Glutamatergic neuron (in vitro differentiated cells): ENCODE measurements around the gene VAPA. TPM values are rescaled to one million over a fixed set of nuclear protein-coding genes. Genes with fewer than 3 reads are reported as not detected.
A peak's percentile ranks its signal among the peaks of the same experiment; 100 is the strongest.

Experiments
- DNase-seq: peaks from one replicate; pipeline ENCODE4 v3.0.0; 2022
- H3K27ac Mint-ChIP-seq: one replicate; pipeline ENCODE4 v1.8.0; 2020; ENCODE audit warnings: mild to moderate bottlenecking, mixed read lengths, inconsistent platforms; ENCODE audit not compliant: unreplicated experiment
- H3K27me3 Mint-ChIP-seq: one replicate; pipeline ENCODE4 v1.8.0; 2020; ENCODE audit warnings: mild to moderate bottlenecking, moderate library complexity, mixed read lengths, inconsistent platforms; ENCODE audit not compliant: unreplicated experiment
- H3K36me3 Mint-ChIP-seq: one replicate; pipeline ENCODE4 v1.8.0; 2020; ENCODE audit warnings: mild to moderate bottlenecking, mixed read lengths, inconsistent platforms; ENCODE audit not compliant: unreplicated experiment
- H3K4me1 Mint-ChIP-seq: one replicate; pipeline ENCODE4 v1.8.0; 2020; ENCODE audit warnings: mild to moderate bottlenecking, low read depth, mixed read lengths, inconsistent platforms; ENCODE audit not compliant: unreplicated experiment
- H3K4me3 Mint-ChIP-seq: one replicate; pipeline ENCODE4 v1.8.0; 2020; ENCODE audit warnings: mild to moderate bottlenecking, mixed read lengths, inconsistent platforms; ENCODE audit not compliant: unreplicated experiment
- H3K9me3 Mint-ChIP-seq: one replicate; pipeline ENCODE4 v1.8.0; 2020; ENCODE audit warnings: mild to moderate bottlenecking, moderate library complexity, mixed read lengths, inconsistent platforms; ENCODE audit not compliant: unreplicated experiment
- total RNA-seq: library from RNA; stranded (reverse); fragmentation: NEBNext Ultra II Directional; extraction: Animal tissue kit (Norgen Biotek cat#: 25700); gene quantifications from one replicate; pipeline ENCODE4 v1.2.1, GENCODE V29; 2021; ENCODE audit not compliant: unreplicated experiment
- TF ChIP-seq, protein P1 (sequence below): fragments of 200-600 bp; sonication (generic); IDR thresholded peaks from one replicate; pipeline ENCODE4 v1.5.0; 2021; ENCODE audit not compliant: partially characterized antibody, unreplicated experiment

VAPA gene
- total RNA-seq, 1 donor from 2014 or later, result 187 TPM

GRCh38 chr18:10003866-10004265, 90.0 kb downstream of the VAPA start:
- TF ChIP-seq, protein P1, sequence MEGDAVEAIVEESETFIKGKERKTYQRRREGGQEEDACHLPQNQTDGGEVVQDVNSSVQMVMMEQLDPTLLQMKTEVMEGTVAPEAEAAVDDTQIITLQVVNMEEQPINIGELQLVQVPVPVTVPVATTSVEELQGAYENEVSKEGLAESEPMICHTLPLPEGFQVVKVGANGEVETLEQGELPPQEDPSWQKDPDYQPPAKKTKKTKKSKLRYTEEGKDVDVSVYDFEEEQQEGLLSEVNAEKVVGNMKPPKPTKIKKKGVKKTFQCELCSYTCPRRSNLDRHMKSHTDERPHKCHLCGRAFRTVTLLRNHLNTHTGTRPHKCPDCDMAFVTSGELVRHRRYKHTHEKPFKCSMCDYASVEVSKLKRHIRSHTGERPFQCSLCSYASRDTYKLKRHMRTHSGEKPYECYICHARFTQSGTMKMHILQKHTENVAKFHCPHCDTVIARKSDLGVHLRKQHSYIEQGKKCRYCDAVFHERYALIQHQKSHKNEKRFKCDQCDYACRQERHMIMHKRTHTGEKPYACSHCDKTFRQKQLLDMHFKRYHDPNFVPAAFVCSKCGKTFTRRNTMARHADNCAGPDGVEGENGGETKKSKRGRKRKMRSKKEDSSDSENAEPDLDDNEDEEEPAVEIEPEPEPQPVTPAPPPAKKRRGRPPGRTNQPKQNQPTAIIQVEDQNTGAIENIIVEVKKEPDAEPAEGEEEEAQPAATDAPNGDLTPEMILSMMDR, result no peak
- peaks cover 12% of the 10 kb centered on the region for H3K36me3 Mint-ChIP-seq
- H3K27me3 Mint-ChIP-seq, result peaks cover 4% of the 10 kb centered on the region
- no peak overlapping the region for H3K4me3 Mint-ChIP-seq
- H3K27ac Mint-ChIP-seq, result no peak overlapping the region
- H3K4me1 Mint-ChIP-seq, result peaks cover 19% of the 10 kb centered on the region
- peaks cover 9% of the 10 kb centered on the region for H3K9me3 Mint-ChIP-seq
- no peak for DNase-seq

DNA sequence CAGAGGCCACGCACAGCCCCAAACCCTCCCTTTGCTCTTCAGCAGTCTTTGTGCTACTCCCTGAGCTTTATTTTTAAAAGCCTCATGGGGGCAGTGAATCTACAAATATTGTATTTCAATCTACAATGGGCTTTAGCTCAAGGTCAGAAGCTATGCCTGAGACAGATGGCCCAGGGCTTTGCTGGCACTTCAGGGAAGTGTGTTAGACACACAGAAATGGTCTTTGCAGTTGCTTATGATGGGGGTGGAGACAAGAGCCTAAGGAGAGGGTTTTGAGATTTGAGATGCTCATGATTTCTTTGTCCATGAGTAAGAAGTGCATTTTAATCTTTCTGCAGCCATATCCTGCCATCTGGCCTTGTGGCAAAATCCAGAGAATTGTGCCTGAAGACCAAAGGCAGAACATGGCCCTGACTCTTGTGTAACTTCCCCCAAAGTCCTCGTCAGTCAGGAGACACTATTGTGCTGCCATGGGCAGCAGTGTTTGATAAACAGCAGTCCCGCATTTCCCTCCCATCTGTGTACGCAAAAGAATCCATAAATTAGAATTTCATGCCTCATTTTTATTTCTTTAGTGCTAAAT, 92.6 kb downstream of the VAPA start:
- peaks cover 6% of the 10 kb centered on the region for H3K36me3 Mint-ChIP-seq
- H3K9me3 Mint-ChIP-seq, result peaks cover 11% of the 10 kb centered on the region
- TF ChIP-seq, protein P1, result no peak
- peak overlapping the region; percentile 97 for H3K27ac Mint-ChIP-seq
- peak overlapping the region; percentile 44 for H3K4me3 Mint-ChIP-seq
- DNase-seq, result peak; percentile 33
- peaks cover 4% of the 10 kb centered on the region for H3K27me3 Mint-ChIP-seq
- peaks cover 19% of the 10 kb centered on the region for H3K4me1 Mint-ChIP-seq

- Mint-ChIP-seq H3K9me3 (peaks cover 11% of the 10 kb centered on the region), H3K27ac (peak overlapping the region; percentile 40), H3K27me3 (peaks cover 4% of the 10 kb centered on the region), H3K4me3 (peak overlapping the region; percentile 13), H3K36me3 (peaks cover 6% of the 10 kb centered on the region), H3K4me1 (peaks cover 19% of the 10 kb centered on the region)
- DNase-seq, result no peak
- TF ChIP-seq, protein P1, result no peak
Measured at GRCh38 chr18:10008006-10008647, 94.3 kb downstream of the VAPA start.

Other genes with a start within 250 kb of the VAPA start
- gene RAB31, start 205.7 kb upstream of the VAPA start, total RNA-seq, result 4.1 TPM
- gene TXNDC2, start 28.0 kb upstream of the VAPA start, total RNA-seq, result not detected